ENCODE measurements around the gene MEIG1.

- TF ChIP-seq CTCF (conservative IDR thresholded peaks at IDR 0.05) = no peak
- TF ChIP-seq EZH2 (IDR thresholded peaks at IDR 0.05; ENCODE audit: low read depth) = no peak
These were observed 33.1 kb upstream of the MEIG1 start for GRCh38 chr10:14926061-14926470.
